HCT116 (cell line): ENCODE results near the gene ATP8A2.

Source experiments
- CEBPB ChIP-seq: IDR thresholded peaks from 2 replicates; pipeline ENCODE4 v1.6.1; 2012; ENCODE audit warnings: low read depth
- POLR2A ChIP-seq: IDR thresholded peaks from 2 replicates; pipeline ENCODE4 v1.7.0; 2011; ENCODE audit warnings: borderline replicate concordance; ENCODE audit not compliant: insufficient read depth, insufficient read length; ENCODE audit errors: extremely low read depth
- POLR2AphosphoS5 ChIP-seq: IDR thresholded peaks from 2 replicates; pipeline ENCODE4 v1.6.1; 2011; ENCODE audit warnings: mild to moderate bottlenecking, low read depth, low read length, moderate library complexity
- RAD21 ChIP-seq: IDR thresholded peaks from 2 replicates; pipeline ENCODE4 v1.6.1; 2012; ENCODE audit warnings: low read depth, mild to moderate bottlenecking
- YY1 ChIP-seq: IDR thresholded peaks from 2 replicates; pipeline ENCODE4 v1.6.1; 2011; ENCODE audit warnings: low read length, low read depth, moderate library complexity, mild to moderate bottlenecking; ENCODE audit not compliant: insufficient replicate concordance; ENCODE audit errors: extremely low read depth
- ZFX ChIP-seq: fragments of 450-650 bp; IDR thresholded peaks from 2 replicates; pipeline ENCODE4 v1.6.1; 2017
- TF ChIP-seq, protein P1 (sequence below), 3 experiments: fragments of 200-600 bp in 1 of 3; sonication (generic) in 1 of 3; IDR thresholded peaks in 2 of 3; conservative IDR thresholded peaks in 1 of 3; 2 replicates each; pipeline ENCODE4 v1.5.1; 2012 to 2017; ENCODE audit warnings: low read depth in 2 of 3, low read length in 2 of 3, antibody characterized with exemption in 1 of 3, borderline replicate concordance in 1 of 3, control low read depth in 1 of 3, mild to moderate bottlenecking in 1 of 3, mixed read lengths in 1 of 3, mixed run types in 1 of 3, moderate library complexity in 1 of 3; ENCODE audit not compliant: insufficient read depth in 1 of 3
- TF ChIP-seq, protein P2 (sequence below): IDR thresholded peaks from 2 replicates; pipeline ENCODE4 v1.6.1; 2012; ENCODE audit warnings: low read depth

DNA sequence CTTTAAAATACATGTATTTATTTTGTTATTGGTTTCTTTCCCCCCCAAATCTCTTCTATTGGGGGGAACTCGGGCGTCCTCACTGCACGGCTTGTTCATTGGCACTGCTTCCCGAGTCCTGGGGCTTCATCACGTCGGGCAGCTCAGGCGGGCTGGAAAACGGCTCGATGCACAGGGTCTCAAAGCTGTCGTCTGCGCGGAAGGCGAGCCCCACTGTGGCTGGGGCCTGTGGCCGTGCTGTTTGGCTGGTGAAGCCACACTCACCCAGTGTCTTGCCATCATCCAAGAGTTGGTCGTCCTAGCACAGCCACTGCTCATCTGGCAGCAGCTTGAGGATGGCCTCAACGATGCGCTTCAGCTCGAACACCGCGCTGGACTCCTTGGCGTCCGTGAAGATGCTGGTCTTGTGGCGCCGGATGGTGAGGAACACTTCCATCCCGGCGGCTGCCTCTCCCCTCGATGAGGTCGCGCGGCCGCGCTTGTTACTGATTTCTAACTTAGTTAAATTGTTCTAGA is 6.0 kb upstream of the ATP8A2 start:
- TF ChIP-seq, protein P1, sequence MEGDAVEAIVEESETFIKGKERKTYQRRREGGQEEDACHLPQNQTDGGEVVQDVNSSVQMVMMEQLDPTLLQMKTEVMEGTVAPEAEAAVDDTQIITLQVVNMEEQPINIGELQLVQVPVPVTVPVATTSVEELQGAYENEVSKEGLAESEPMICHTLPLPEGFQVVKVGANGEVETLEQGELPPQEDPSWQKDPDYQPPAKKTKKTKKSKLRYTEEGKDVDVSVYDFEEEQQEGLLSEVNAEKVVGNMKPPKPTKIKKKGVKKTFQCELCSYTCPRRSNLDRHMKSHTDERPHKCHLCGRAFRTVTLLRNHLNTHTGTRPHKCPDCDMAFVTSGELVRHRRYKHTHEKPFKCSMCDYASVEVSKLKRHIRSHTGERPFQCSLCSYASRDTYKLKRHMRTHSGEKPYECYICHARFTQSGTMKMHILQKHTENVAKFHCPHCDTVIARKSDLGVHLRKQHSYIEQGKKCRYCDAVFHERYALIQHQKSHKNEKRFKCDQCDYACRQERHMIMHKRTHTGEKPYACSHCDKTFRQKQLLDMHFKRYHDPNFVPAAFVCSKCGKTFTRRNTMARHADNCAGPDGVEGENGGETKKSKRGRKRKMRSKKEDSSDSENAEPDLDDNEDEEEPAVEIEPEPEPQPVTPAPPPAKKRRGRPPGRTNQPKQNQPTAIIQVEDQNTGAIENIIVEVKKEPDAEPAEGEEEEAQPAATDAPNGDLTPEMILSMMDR (IDR thresholded peaks at IDR 0.05 in 2 of 3, conservative IDR thresholded peaks at IDR 0.05 in 1 of 3; ENCODE audit: borderline replicate concordance in 1 of 3, insufficient read depth in 1 of 3, low read depth in 2 of 3, low read length in 2 of 3): no peak
- TF ChIP-seq YY1 (no peak), ZFX (no peak), RAD21 (no peak), POLR2A (no peak), CEBPB (no peak), POLR2AphosphoS5 (no peak)
- TF ChIP-seq, protein P2, sequence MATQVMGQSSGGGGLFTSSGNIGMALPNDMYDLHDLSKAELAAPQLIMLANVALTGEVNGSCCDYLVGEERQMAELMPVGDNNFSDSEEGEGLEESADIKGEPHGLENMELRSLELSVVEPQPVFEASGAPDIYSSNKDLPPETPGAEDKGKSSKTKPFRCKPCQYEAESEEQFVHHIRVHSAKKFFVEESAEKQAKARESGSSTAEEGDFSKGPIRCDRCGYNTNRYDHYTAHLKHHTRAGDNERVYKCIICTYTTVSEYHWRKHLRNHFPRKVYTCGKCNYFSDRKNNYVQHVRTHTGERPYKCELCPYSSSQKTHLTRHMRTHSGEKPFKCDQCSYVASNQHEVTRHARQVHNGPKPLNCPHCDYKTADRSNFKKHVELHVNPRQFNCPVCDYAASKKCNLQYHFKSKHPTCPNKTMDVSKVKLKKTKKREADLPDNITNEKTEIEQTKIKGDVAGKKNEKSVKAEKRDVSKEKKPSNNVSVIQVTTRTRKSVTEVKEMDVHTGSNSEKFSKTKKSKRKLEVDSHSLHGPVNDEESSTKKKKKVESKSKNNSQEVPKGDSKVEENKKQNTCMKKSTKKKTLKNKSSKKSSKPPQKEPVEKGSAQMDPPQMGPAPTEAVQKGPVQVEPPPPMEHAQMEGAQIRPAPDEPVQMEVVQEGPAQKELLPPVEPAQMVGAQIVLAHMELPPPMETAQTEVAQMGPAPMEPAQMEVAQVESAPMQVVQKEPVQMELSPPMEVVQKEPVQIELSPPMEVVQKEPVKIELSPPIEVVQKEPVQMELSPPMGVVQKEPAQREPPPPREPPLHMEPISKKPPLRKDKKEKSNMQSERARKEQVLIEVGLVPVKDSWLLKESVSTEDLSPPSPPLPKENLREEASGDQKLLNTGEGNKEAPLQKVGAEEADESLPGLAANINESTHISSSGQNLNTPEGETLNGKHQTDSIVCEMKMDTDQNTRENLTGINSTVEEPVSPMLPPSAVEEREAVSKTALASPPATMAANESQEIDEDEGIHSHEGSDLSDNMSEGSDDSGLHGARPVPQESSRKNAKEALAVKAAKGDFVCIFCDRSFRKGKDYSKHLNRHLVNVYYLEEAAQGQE: no peak
